GM11168 (cell line): ENCODE measurements around the gene MS4A6A.
"Not testable (repeated sequence)": the region's sequence is repeated elsewhere in the genome, so short reads cannot be mapped to it uniquely, and the experiment has no call there.

Experiments
- in situ Hi-C: fragments of 300-500 bp; cut with MboI; formaldehyde crosslinking; loops from one replicate; pipeline ENCODE4 v1.12.0; 2022; ENCODE audit warnings: low sequenced_read_pairs; ENCODE audit not compliant: unreplicated experiment

MS4A6A gene

GRCh38 chr11:60131912-60132311, 51.0 kb downstream of the MS4A6A start:
- in situ Hi-C loops, result no loop called here

- in situ Hi-C loops, result no loop called here
Observed at GRCh38 chr11:60130496-60130895, 52.4 kb downstream of the MS4A6A start.

GRCh38 chr11:60129853-60130252, 53.0 kb downstream of the MS4A6A start:
- in situ Hi-C loops, result no loop called here

GRCh38 chr11:60128866-60129265, 54.0 kb downstream of the MS4A6A start:
- in situ Hi-C loops, result not testable (repeated sequence)

- in situ Hi-C loops, result no loop called here
Observed at GRCh38 chr11:60128376-60128775, 54.5 kb downstream of the MS4A6A start.

- in situ Hi-C loops, result no loop called here
Observed at GRCh38 chr11:60127311-60127811, 55.5 kb downstream of the MS4A6A start.

- in situ Hi-C loops, result no loop called here
Observed at GRCh38 chr11:60125956-60126585, 56.8 kb downstream of the MS4A6A start.

- in situ Hi-C loops, result no loop called here
Observed at GRCh38 chr11:60124802-60125432, 58.0 kb downstream of the MS4A6A start.
